NCI-H146 (cell line): ENCODE data around the gene OMA1.
A peak's percentile ranks its signal among the peaks of the same experiment; 100 is the strongest.

Experiments
- DNase-seq: peaks from one replicate; lab custom pipeline; 2025; lab: John Stamatoyannopoulos, UW

The OMA1 gene

DNA sequence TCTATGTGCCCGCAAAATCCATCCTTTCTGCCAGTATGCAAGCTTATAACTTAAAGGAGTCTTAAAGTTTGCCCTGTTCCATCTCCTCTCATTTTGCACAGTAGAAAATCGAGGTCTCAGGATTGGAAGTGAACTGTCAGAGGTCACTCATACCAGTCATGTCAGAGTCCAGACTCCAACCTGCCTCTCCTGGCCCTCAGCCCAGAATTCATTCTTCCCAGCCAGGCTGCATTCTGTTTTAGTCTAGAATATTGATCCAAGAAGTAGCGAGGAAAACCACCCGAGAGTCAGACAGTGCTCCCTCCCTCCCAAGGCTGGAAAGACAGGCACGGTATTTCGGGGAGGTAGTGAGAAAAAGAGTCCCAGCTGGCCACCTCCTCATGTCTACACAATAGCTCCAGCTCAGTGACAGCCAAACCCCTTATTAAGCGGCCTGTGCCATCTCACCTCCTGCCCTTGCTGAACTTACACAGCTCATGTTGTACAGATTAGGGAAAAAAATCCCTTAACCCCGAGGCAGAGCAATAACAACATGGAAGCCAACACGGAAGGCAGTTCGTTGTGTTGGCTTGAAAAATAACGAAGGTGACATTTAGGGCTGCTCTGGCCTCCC, 89.4 kb downstream of the OMA1 start:
- no peak for DNase-seq

- DNase-seq, result no peak
These were observed 90.1 kb downstream of the OMA1 start for GRCh38 chr1:58456470-58456869.

DNA sequence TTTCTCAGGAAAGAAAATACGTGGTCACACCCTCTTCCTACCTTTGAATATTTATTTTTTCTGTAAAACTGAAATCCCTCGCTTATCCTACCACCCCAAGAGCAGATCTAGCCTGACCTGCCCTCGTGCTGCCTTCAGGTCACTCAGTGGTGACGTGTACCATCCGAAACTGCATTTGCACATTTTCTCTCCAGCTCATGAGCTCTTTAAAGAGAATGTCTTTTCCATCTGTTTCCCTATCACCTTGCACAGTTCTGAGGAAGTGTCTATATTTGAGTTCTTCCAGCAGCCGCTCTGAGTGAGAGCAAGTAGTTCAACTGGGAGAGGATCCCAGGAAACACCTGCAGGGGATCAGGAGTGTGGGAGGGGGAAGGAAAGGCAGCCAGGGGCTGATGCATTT, 91.7 kb downstream of the OMA1 start:
- DNase-seq, result no peak

- DNase-seq, result no peak
These were observed 92.1 kb downstream of the OMA1 start for GRCh38 chr1:58454385-58454784.

- no peak for DNase-seq
These were observed 94.8 kb downstream of the OMA1 start for GRCh38 chr1:58451560-58452191.

GRCh38 chr1:58447886-58448285, 98.6 kb downstream of the OMA1 start:
- DNase-seq, result no peak

DNA sequence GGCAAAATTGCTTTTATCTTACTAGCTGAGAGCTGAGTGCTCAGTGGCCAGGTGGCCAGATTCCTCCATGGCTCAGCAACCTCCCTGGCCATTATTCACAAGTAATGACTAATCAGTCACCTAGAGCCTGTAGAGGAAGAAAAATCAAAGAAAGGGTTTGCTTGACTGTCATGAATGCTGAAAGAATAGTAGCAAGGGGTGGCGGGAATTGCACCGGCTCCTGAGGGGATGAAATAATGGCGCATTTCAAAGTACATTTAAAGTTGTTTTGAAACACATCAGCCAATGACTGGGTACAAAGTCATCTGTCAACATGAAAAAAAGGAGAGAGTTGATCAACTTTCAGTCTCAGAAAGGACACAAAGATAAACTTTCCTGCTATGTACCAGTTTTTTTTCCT, 99.5 kb downstream of the OMA1 start:
- no peak for DNase-seq

GRCh38 chr1:58446368-58446767, 100.2 kb downstream of the OMA1 start:
- DNase-seq, result no peak

- no peak for DNase-seq
These were observed 102.3 kb downstream of the OMA1 start for GRCh38 chr1:58443986-58444868.

- no peak for DNase-seq
These were observed 104.4 kb downstream of the OMA1 start for GRCh38 chr1:58442114-58442513.

DNA sequence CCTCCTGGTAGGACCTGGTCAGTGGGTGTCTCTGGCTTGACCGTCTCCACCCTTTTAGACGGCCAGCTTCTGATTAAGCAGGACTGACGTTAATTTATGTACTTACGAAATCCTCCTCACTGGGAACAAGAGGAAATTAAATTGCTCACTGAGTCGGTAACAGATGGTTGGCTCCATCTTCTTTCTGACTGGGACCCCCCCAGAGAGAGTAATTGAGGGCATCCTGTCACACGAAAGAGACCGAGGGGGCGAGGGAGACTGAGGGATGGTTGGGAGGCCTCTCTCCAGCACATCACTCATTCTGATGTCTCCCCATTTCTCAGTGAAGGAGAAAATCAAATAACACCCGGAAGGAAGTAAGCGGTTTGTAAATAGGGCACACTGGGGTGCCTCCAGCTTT, 104.8 kb downstream of the OMA1 start:
- peak; percentile 53 for DNase-seq

DNA sequence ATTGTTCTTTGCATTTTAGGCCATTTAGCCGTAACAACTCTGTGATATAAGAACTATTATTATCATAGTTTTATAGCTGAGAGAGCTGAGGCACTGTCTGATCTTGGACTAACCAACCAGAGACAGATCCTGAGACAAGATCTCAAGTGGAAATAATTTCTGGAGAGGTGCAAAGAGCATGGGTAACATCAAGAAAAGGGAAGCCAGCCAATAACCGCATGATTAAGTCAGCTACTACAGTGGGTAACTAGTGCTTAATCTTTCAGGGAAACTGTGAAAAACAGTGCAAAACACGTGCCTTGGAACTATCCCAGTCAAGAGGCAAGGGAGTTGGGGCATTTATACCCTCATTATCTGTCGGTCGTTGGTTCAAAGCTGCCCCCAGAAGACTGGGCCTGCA, 105.8 kb downstream of the OMA1 start:
- DNase-seq, result no peak

GRCh38 chr1:58439946-58440345, 106.6 kb downstream of the OMA1 start:
- no peak for DNase-seq

GRCh38 chr1:58438468-58438867, 108.1 kb downstream of the OMA1 start:
- DNase-seq, result peak; percentile 43

DNA sequence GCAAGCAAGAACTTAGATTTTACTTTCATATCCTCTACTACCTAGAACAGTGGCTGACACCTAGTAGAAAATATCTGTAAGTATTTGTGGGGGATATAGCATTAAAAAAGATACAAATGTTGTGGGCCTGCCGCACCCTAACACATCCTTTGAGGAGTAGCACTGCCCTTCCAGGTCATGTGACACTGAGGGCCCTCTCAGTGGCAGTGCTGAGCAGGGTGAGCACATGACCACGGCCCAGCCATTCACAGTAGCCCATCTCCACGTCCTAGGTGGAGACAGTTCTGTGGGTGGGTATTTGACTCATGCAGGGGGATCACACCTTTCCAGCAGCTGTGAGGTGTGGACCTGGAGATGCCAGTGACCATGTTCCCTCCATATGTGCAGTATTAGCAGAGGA, 108.9 kb downstream of the OMA1 start:
- no peak for DNase-seq

- DNase-seq, result no peak
These were observed 109.8 kb downstream of the OMA1 start for GRCh38 chr1:58436615-58437297.

DNA sequence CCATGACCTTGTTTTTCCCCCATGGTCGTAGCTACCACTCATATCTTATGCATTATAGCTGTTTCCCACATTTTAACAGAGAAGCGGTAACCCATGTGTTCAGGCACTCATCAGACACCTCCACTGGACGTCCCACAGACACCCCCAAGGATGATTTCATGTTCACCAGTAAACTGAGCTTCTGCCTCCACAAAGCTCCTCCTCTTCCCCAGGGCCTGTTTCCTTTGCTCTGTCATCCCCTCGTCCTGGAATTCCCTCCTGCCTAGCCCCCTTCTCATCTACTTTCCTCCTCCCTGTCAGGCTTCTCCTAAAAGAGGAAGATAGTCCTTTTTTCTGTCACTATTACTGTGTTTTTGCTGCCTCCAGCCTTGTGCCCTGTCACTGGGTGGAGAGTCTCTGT, 111.2 kb downstream of the OMA1 start:
- no peak for DNase-seq

DNA sequence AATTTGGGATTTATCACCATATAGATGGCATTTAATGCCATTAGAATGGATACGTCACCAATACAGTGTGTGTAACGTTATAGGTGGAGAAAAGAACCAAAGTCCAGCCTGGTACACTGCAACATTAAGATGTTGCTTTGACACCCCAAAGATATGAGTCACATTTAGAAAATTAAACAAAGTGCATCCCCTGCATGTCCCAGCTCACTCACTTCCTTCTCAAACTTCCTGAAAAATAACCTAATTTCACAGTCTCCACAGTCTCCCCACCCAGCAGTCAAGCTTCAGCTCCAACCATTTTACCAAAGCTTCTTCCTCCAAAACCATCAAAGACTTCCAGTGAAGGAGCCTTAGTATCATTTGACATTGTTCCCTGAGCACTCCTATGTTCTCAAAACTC, 111.9 kb downstream of the OMA1 start:
- DNase-seq, result no peak

GRCh38 chr1:58434181-58434580, 112.3 kb downstream of the OMA1 start:
- no peak for DNase-seq

DNA sequence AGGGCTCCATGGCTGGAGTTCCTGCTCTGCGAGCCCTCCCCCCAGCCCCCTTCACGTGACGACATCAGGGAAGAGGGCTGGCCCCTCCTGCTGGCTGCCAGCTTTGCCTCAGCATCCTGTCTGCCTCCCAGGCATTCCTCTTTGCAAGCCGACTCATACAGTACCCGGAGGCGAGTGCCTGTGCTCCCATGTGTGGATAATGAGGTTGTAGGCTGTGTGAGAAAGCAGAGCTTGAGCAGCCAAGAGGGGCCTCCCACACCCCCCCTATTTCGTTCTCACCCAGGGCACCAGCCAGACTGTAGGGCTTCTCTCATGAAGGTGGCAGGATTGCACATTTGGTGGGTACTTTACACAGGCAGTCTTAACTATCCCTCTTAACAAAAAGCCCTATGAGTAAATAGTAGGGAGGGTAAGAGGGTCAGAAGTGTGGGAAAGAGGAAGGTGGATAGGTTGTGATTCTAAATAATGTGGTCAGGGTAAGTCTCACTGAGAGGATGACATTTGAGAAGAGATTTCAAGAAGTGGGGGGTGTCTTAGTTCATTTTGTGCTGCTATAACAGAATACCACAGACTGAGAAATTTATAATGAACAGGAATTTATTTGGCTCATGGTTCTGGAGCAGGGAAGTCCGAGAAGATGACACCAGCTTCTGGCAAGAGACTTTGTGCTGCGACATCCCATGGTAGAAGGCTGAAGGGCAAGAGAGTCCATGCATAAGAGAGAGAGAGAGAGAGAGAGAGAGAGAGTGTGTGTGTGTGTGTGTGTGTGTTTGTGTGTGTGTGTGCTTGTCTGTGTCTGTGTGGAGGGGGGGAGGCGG, 113.5 kb downstream of the OMA1 start:
- peak; percentile 71 for DNase-seq

- DNase-seq, result no peak
These were observed 114.5 kb downstream of the OMA1 start for GRCh38 chr1:58431901-58432620.
